HG03575 (cell line): ENCODE data around the gene PTPRF.
"Not testable (repeated sequence)": the region's sequence is repeated elsewhere in the genome, so short reads cannot be mapped to it uniquely, and the experiment has no call there.

Experiments
- ATAC-seq: cut with Tn5 transposase; IDR thresholded peaks from one replicate; pipeline ENCODE4 v1.9.1; 2021; ENCODE audit not compliant: unreplicated experiment, insufficient number of reproducible peaks, low FRiP score; ENCODE audit errors: extremely low read depth

Gene PTPRF

GRCh38 chr1:43530483-43531106 lies at the start of gene PTPRF:
Gene PTPRF, plus strand, starts transcription at chr1:43530883. Its CDS starts 14,193 bp downstream, at chr1:43545076.
- ATAC-seq: no peak

- ATAC-seq: no peak
These were observed 49.2 kb upstream of the PTPRF start for GRCh38 chr1:43481491-43481890.

GRCh38 chr1:43482215-43482614 lies 48.5 kb upstream of the PTPRF start:
- ATAC-seq: no peak

GRCh38 chr1:43484367-43484766 lies 46.3 kb upstream of the PTPRF start:
- ATAC-seq: no peak

GRCh38 chr1:43488165-43488564 lies 42.5 kb upstream of the PTPRF start:
- no peak for ATAC-seq

- ATAC-seq: no peak
These were observed 39.6 kb upstream of the PTPRF start for GRCh38 chr1:43491061-43491460.

- no peak for ATAC-seq
These were observed 37.9 kb upstream of the PTPRF start for GRCh38 chr1:43492826-43493225.

- ATAC-seq: no peak
These were observed 36.8 kb upstream of the PTPRF start for GRCh38 chr1:43493661-43494450.

- no peak for ATAC-seq
These were observed 35.5 kb upstream of the PTPRF start for GRCh38 chr1:43495204-43495603.

GRCh38 chr1:43499898-43500297 lies 30.8 kb upstream of the PTPRF start:
- ATAC-seq: no peak

GRCh38 chr1:43501806-43502205 lies 28.9 kb upstream of the PTPRF start:
- ATAC-seq: not testable (repeated sequence)

- ATAC-seq: no peak
These were observed 27.1 kb upstream of the PTPRF start for GRCh38 chr1:43503534-43503933.

GRCh38 chr1:43505077-43505780 lies 25.5 kb upstream of the PTPRF start:
- ATAC-seq: no peak

GRCh38 chr1:43506233-43506632 lies 24.4 kb upstream of the PTPRF start:
- ATAC-seq: no peak

- ATAC-seq: no peak
These were observed 23.1 kb upstream of the PTPRF start for GRCh38 chr1:43507296-43508295.

- ATAC-seq: no peak
These were observed 21.5 kb upstream of the PTPRF start for GRCh38 chr1:43509007-43509739.

- no peak for ATAC-seq
These were observed 20.8 kb upstream of the PTPRF start for GRCh38 chr1:43509740-43510375.

- ATAC-seq: no peak
These were observed 20.1 kb upstream of the PTPRF start for GRCh38 chr1:43510621-43511020.
